GM15510 (cell line): ENCODE results near the gene GHDC.

ENCODE experiments used
- POLR2A ChIP-seq: IDR thresholded peaks from 3 replicates; pipeline ENCODE4 v1.6.1; 2011; ENCODE audit warnings: borderline replicate concordance; ENCODE audit not compliant: insufficient read length; ENCODE audit errors: extremely low read depth

Gene GHDC

DNA sequence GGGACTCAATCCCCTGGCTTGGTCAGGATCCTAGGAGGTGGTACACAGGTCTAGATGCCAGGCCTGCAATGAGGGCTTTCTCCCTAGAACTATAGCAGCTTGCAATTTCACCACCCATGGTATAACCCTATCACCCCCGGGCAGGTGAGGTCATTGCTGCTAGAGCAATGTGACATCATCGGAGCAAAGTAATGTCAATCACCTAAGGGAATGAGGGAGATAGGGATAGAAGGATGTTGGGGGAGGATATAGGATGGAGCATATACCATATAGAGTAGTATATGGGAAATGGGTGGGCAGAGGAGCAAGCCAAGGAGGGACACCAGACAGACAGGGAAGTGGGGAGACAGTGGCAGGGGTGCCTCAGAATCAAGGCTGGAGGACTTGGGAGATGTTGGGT is 16.6 kb downstream of the GHDC start:
- no peak for TF ChIP-seq POLR2A

- TF ChIP-seq POLR2A: no peak
These were observed 20.0 kb downstream of the GHDC start for GRCh38 chr17:42174126-42174783.

DNA sequence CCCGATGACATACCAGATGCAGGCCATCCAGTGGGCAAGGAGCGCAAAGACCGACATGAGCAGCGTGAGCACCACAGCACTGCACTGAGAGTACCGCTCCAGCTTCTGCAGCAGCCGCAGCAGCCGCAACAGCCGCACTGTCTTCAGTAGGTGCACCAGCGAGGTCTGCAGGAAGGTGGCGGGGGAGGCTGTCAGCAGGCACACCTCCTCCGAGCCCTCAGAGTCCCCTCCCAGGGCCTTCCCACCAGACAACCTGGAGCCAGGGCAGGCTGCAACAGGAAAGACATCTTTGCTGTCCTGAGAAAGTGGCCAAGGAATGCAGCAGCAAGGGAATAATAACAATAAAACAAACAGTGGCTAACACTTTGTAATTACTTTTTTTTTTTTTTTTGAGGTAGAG is 22.5 kb downstream of the GHDC start:
- TF ChIP-seq POLR2A: no peak

DNA sequence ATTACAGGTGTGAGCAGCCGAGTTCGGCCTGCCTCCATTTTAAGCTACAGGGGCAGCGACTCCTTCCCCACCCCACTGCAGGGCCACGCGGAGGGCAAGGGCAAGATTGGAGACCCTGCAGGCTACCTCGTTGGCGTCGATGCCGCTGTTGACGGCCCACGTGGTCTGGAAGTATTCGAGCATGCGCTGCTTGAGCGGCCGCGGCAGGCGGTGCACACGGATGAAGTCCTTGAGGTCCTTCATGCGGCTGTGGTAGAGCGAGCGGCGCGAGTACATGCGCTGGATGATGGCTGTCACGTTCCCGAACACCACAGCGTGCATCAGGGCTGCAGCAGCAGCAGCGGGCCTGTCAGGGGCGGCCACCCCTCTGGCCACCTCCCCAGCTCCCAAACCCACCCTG is 24.9 kb downstream of the GHDC start:
- no peak for TF ChIP-seq POLR2A

- no peak for TF ChIP-seq POLR2A
These were observed 26.5 kb downstream of the GHDC start for GRCh38 chr17:42167807-42168206.

DNA sequence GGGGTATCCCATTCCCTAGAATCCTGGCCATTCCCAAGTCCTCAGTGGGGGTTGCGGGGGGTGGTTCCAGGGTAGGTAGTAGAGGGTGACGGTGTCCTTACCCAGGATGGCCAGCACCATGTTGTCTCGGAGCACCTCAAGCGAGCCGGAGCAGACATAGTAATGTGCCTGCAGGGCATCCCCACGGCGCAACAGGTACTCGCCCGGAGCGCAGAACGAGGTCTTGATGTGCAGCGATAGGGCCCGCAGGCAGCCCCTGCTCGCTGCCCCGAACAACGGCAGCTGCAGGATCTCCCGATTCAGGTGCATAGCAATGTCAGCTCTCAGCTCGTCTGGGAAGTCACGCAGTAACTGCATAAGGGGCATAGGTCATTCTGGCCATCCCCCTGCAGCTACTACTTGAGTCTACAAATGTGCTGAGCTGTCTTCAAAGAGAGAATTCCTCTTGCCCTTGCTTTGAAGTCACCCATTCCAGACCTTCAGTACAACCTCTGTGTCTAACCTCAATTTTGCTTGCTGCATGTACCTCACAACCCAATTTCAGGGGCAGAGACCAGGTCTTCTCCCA is 28.0 kb downstream of the GHDC start:
- no peak for TF ChIP-seq POLR2A

DNA sequence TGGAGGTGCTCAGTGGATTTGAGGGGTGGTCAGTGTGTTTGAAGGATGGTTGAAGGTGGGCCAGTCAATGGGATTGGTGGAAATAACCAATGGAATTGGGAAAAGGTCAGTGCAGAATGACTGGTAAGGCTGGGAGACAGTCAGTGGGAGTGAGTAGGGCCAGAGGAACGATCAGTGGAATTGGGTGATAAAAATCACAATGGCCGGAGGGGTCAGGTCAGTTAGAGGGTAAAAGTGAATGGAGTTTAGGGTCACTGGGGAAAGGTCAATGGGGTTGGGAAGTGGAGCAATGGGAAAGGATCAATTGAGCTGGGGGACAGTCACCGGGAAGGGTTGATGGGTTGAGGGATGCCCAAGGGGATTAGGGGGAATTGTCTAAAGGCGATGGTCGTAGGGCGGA is 28.5 kb downstream of the GHDC start:
- no peak for TF ChIP-seq POLR2A

- TF ChIP-seq POLR2A: no peak
These were observed 30.4 kb downstream of the GHDC start for GRCh38 chr17:42163696-42164407.

GRCh38 chr17:42163113-42163512 is 31.2 kb downstream of the GHDC start:
- TF ChIP-seq POLR2A: no peak

DNA sequence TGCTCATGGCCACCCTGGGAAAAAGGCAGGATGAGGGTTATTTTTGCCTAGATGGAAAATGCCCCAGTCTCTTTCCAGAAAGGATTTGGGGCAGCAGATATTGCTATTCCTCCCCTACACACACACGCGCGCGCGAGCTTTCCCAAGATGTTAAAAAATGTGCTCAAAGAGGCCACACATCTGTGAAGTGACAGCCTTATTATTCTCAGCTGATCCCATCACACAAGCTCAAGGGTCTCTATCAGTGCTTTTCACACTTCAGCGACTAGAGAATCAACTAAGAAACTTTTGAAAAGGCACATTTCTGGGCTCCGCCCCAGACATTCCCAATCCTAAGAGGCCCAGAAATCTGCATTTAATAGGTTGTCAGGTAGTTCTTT is 33.8 kb downstream of the GHDC start:
- no peak for TF ChIP-seq POLR2A

DNA sequence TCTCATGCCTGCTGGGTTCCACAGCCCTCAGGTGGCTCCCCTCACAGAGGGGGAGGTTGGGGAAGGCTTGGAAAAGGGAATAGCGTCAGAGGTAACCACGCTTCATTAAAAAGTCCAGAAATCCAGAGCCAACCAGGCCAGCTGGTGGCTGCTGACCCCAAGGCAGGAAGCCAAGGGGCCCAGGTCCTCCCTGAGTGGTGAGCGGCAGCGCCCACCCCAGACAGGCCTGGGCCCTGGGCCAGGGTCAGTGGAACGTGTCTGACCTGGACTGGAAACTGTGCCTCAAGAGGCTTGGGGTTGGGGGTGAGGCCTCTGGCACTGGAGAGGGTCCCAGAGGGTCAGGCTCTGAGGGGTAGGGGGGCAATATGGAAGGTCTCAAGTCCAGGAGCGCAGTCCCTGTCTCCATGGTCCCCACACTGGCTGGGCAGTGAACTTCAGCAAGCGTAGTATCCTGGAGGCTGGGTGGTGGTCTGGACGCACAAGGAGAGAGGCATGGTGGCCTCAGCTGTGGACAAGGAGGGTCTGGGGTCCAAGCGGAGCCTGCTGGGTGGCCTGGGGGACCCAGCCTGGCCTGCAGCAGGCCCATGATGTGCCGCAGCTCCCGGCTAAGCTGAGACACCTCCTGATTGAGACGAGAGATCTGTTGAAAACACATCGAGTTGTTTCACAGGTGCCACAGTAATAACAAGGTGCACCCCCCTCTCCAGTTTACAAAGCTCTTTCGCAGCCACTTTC is 34.3 kb downstream of the GHDC start:
- no peak for TF ChIP-seq POLR2A

- no peak for TF ChIP-seq POLR2A
These were observed 38.7 kb downstream of the GHDC start for GRCh38 chr17:42155614-42156045.

GRCh38 chr17:42153919-42154742 is 40.2 kb downstream of the GHDC start:
- TF ChIP-seq POLR2A: no peak

GRCh38 chr17:42146911-42147607 is 47.2 kb downstream of the GHDC start:
- TF ChIP-seq POLR2A: no peak
